ENCODE data around the gene ARHGAP25.

The ARHGAP25 gene

DNA sequence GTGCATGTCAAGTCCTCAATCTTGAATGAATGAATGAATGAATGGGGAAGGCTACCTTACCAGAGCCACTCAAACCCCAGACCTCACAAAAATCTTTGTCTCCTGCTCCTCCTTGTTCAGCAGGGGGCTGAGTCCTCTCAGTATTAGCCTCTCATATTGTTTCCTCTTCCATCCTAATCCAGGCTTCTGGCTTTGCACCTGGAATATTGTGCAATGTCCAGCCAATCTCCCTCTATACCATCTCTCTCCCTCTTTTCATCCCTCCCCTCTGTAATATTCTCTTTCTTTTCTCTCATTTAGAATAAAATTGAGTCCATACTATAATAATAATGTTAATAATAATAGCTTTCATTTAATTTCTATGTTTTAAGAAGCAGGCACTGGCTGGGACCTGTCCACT lies 34.3 kb downstream of the ARHGAP25 start:
- DNase-seq (ENCODE audit: low read depth), result no peak
- H3K4me3 ChIP-seq (ENCODE audit: low read depth, low read length), result no peak overlapping the region
- TF ChIP-seq, protein P1, sequence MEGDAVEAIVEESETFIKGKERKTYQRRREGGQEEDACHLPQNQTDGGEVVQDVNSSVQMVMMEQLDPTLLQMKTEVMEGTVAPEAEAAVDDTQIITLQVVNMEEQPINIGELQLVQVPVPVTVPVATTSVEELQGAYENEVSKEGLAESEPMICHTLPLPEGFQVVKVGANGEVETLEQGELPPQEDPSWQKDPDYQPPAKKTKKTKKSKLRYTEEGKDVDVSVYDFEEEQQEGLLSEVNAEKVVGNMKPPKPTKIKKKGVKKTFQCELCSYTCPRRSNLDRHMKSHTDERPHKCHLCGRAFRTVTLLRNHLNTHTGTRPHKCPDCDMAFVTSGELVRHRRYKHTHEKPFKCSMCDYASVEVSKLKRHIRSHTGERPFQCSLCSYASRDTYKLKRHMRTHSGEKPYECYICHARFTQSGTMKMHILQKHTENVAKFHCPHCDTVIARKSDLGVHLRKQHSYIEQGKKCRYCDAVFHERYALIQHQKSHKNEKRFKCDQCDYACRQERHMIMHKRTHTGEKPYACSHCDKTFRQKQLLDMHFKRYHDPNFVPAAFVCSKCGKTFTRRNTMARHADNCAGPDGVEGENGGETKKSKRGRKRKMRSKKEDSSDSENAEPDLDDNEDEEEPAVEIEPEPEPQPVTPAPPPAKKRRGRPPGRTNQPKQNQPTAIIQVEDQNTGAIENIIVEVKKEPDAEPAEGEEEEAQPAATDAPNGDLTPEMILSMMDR (IDR thresholded peaks at IDR 0.05; ENCODE audit: control insufficient read depth, extremely low read depth, insufficient read depth), result no peak

DNA sequence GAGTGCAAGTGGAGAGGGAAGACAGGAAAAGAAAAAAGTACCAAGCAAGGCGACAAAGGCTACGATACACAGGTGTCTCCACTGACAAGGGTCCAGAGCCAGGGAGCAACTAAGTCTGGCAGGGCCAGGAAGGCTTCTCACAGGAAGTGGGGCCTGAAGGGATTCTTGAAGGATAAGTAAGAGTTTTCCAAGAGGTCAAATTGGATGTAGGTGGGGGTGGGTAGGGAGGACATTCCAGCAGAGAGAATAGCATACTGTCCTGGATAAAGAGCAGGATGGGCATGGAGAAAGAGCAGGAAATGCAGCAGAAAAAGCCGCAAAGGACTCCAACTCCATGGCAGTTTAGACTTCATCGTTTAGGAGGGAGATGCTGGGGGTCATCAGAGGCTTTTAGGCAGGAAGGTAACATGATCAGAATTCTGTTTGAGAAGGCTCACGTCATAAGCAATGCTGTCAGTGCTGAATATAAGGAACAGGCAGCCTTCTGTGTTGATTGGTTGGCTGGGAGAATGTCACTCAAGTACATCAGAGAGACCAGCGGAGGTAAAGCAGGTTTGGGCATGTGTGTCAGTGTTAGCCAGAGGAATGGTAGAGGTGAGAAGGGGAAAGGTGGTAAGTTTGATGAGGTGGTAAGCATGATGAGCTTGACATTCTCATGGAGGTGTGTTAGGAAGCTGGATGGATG lies 35.1 kb downstream of the ARHGAP25 start:
- no peak for DNase-seq (ENCODE audit: low read depth)
- no peak overlapping the region for H3K4me3 ChIP-seq (ENCODE audit: low read depth, low read length)
- TF ChIP-seq, protein P1 (IDR thresholded peaks at IDR 0.05; ENCODE audit: control insufficient read depth, extremely low read depth, insufficient read depth), result no peak

DNA sequence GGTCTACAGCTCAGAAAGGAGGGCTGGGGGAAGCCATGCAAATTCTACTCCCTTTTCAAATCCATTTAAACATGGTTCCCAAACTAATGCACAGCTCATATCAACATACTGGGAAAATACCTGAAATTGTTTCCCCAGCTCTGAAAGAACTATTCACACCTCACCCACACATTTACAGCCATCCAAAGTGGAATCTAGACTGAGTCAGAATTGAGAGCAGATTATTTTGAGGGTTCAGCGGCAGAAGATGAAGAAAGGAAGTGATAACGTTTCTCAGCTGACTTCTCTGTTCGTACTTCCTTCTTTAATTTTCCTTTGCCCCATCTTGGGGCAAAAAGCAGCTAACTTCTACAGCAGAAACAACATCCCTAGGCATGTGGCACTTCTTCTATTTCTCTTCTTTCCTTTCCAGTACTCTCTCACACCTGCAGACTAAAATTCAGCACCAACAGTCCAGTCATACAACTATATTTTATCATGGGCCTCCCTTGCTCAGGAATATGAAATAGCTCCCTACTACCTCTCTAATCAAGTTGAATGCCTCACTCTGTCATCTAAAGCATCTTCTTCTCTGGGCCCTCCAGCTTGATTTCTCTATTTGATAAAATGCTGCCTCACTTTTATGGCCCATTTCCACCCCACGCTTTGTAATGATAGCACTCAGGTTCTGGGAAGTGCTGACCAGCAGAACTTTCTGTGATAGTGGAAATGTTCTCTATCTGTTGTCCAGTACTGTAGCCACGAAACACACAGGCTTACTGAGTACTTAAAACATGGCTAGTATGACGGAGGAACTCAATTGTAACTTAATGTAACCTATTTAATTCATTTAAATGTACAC lies 35.9 kb downstream of the ARHGAP25 start:
- TF ChIP-seq, protein P1 (IDR thresholded peaks at IDR 0.05; ENCODE audit: control insufficient read depth, extremely low read depth, insufficient read depth), result no peak
- DNase-seq (ENCODE audit: low read depth), result no peak
- H3K4me3 ChIP-seq (ENCODE audit: low read depth, low read length), result no peak overlapping the region

- H3K4me3 ChIP-seq (ENCODE audit: low read depth, low read length), result no peak overlapping the region
- DNase-seq (ENCODE audit: low read depth), result no peak
- TF ChIP-seq, protein P1 (IDR thresholded peaks at IDR 0.05; ENCODE audit: control insufficient read depth, extremely low read depth, insufficient read depth), result no peak
These were observed 36.7 kb downstream of the ARHGAP25 start for GRCh38 chr2:68771211-68771751.

GRCh38 chr2:68772109-68772508 lies 37.5 kb downstream of the ARHGAP25 start:
- DNase-seq (ENCODE audit: low read depth), result no peak
- H3K4me3 ChIP-seq (ENCODE audit: low read depth, low read length), result no peak overlapping the region
- TF ChIP-seq, protein P1 (IDR thresholded peaks at IDR 0.05; ENCODE audit: control insufficient read depth, extremely low read depth, insufficient read depth), result no peak

DNA sequence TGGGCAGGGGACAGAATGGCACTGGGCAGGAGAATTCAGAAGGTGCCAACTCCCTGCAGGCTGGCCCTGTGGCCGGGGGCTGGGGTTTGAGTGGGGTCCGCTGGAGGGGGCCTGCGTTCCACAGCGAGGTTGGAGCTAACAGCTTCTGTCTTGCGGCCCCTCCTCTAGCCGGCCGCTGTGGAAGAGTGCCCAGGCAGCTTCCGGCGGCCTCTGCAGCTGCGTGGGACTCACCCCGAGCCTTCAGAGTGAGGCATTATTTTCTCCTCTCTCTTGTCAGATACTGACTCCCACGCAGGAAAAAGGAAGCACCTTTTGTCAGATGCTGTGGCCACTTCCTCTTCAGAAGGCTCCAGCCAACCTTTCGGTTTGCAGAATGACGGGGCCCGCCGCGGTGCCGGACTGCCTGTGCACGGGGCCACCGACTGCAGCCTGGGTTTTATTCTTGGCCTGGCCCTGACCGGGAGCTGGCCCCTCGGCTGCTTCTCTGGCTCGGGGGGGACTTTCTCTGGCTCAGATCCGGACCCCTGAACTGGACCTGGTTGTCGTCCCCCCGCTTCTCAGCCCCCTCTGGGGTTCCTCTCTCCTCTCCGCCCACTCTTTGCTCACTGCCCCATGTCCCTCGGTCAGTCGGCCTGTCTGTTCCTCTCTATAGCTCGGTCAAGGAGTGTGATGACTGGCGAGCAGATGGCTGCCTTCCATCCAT lies 40.1 kb downstream of the ARHGAP25 start:
- TF ChIP-seq, protein P1 (IDR thresholded peaks at IDR 0.05; ENCODE audit: control insufficient read depth, extremely low read depth, insufficient read depth), result no peak
- H3K4me3 ChIP-seq (ENCODE audit: low read depth, low read length), result no peak overlapping the region
- DNase-seq (ENCODE audit: low read depth), result no peak

Data from LNCaP clone FGC (cell line).